ENCODE data around the gene KRTAP10-1. TPM values are rescaled to one million over a fixed set of nuclear protein-coding genes. Genes with fewer than 3 reads are reported as not detected.

KRTAP10-1 gene
- total and polyA plus RNA-seq, 9 of the 15 experiments (the other 6 are each of a cell fraction or from before 2014, with no cell fraction given): not detected

DNA sequence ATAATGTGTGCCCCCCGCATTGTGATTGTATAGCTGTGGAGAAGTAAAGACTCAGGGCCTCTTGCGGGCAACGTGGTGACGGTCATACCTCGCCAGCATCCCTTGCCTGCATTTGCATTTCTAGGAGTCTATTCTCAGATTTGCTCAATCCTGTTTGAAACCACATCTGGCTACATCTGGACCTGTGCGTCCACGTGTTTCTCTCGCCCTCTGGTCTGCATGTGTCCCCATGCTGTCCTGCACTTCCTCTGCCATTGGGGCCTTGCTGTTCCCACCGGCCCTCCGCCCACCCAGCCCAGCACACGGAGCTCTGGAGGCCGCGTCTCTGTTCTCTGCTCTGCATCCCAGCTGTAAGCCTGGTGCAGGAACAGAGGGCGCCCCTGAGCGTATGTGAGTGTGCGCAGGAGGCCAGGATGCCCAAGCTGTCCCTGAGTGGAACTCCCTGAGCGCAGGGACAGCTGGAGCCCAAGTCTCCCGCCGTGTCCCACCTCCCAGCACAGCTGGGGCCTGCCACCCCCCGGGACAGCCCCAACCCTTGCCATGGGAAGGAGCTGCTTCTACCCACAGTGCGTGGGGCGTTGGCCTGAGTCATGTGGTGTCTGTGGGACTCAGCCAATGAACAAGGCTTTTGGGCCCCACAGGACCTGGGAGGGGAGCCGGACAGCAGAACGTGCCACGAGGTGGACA lies 9.7 kb upstream of the KRTAP10-1 start:
- H3K79me2 ChIP-seq (ENCODE audit: control insufficient read depth, insufficient read depth, low read length): no peaks in the 10 kb centered on the region
- BruUV-seq (replicated peaks): no TSS peak
- H3K9me1 ChIP-seq (ENCODE audit: control insufficient read depth, insufficient read depth, low read length): no peaks in the 10 kb centered on the region
- ChIA-PET CTCF (ENCODE audit: low intra/inter-chr PET ratio) (no interaction called here), POLR2A (interaction anchor here (0.8 kb wide), 1 partner anchor 9 kb away, joined by 4 read pairs; no protein-coding TSS in a partner anchor)
- H3K9me3 ChIP-seq (replicated peaks; ENCODE audit: control insufficient read depth, insufficient read depth, low read depth, low read length): no peaks in the 10 kb centered on the region
- ATAC-seq: peak; percentile 26; the same call in 1 of the 3 replicates
- WGBS (ENCODE audit: insufficient coverage, low coverage, missing lambda C conversion rate): 4% methylated on average over 22 of the region's 25 CpGs
- no peak overlapping the region for H2AFZ ChIP-seq (ENCODE audit: low read depth, low read length)
- no peak overlapping the region for H3K4me2 ChIP-seq (ENCODE audit: insufficient read depth, low read length)
- H3K36me3 ChIP-seq (ENCODE audit: control insufficient read depth, insufficient read depth, low read length): no peaks in the 10 kb centered on the region
- H3K9ac ChIP-seq (ENCODE audit: insufficient read depth in 1 of 2, low read depth in 2 of 2, low read length in 2 of 2): no peak overlapping the region
- H3K27ac ChIP-seq (ENCODE audit: extremely low read depth, low read depth, low read length): no peak overlapping the region
- H3K4me1 ChIP-seq (replicated peaks in 1 of 2; ENCODE audit: control insufficient read depth in 2 of 2, insufficient read depth in 2 of 2, low read length in 2 of 2): peaks cover 0 to 4% of the 10 kb centered on the region in 2 experiments; a peak in 1 of 5 replicates
- H3K4me3 ChIP-seq: no peak overlapping the region
- no peak for FAIRE-seq
- intact Hi-C loops (cut with micrococcal nuclease): no loop called here
- peak in 1 of 4 experiments; percentile 3 for DNase-seq (ENCODE audit: extremely low read depth in 1 of 4, low spot score in 3 of 4)
- peaks cover 23 to 46% of the 10 kb centered on the region in 2 experiments; a peak in 4 of 5 replicates for H3K27me3 ChIP-seq (ENCODE audit: control insufficient read depth in 2 of 2, insufficient read depth in 2 of 2, low read length in 2 of 2)
- in situ Hi-C loops (cut with MboI): no loop called here
- peak; percentile 28 to 32; a peak in 1 of 4 replicates for TF ChIP-seq NRF1 (conservative IDR thresholded peaks at IDR 0.05 in 1 of 2, IDR thresholded peaks at IDR 0.05 in 1 of 2)
- no peak for TF ChIP-seq CEBPG (CRISPR knock-in tag; IDR thresholded peaks at IDR 0.05)
- TF ChIP-seq CEBPG (tag; conservative IDR thresholded peaks at IDR 0.05 in 1 of 2, IDR thresholded peaks at IDR 0.05 in 1 of 2): no peak
- no peaks in the 10 kb centered on the region for H4K20me1 ChIP-seq (replicated peaks; ENCODE audit: control insufficient read depth, insufficient read depth, low read length)

- H3K27me3 ChIP-seq (ENCODE audit: control insufficient read depth in 2 of 2, insufficient read depth in 2 of 2, low read length in 2 of 2): peaks cover 16 to 41% of the 10 kb centered on the region in 2 experiments; a peak in 4 of 5 replicates
- in situ Hi-C loops (cut with MboI) (no loop called here), intact Hi-C loops (cut with micrococcal nuclease) (no loop called here)
Observed at GRCh38 chr21:44548922-44549321, 8.9 kb upstream of the KRTAP10-1 start.

More at GRCh38 chr21:44548922-44549321, 8.9 kb upstream of the KRTAP10-1 start:
- 5% methylated on average over 14 of the region's 14 CpGs for WGBS (ENCODE audit: insufficient coverage, low coverage, missing lambda C conversion rate)
- no peaks in the 10 kb centered on the region for H3K9me1 ChIP-seq (ENCODE audit: control insufficient read depth, insufficient read depth, low read length)
- CTCF ChIA-PET (ENCODE audit: low intra/inter-chr PET ratio): no interaction called here
- FAIRE-seq: no peak
- peaks cover 0 to 4% of the 10 kb centered on the region in 2 experiments; a peak in 1 of 5 replicates for H3K4me1 ChIP-seq (replicated peaks in 1 of 2; ENCODE audit: control insufficient read depth in 2 of 2, insufficient read depth in 2 of 2, low read length in 2 of 2)
- no peaks in the 10 kb centered on the region for H3K36me3 ChIP-seq (ENCODE audit: control insufficient read depth, insufficient read depth, low read length)
- no peaks in the 10 kb centered on the region for H4K20me1 ChIP-seq (replicated peaks; ENCODE audit: control insufficient read depth, insufficient read depth, low read length)
- no peak overlapping the region for H2AFZ ChIP-seq (ENCODE audit: low read depth, low read length)
- POLR2A ChIA-PET: no interaction called here
- no peak for ATAC-seq
- H3K4me3 ChIP-seq: no peak overlapping the region
- no TSS peak for BruUV-seq (replicated peaks)
- H3K27ac ChIP-seq (ENCODE audit: extremely low read depth, low read depth, low read length): no peak overlapping the region
- TF ChIP-seq PHB (CRISPR knock-in tag; IDR thresholded peaks at IDR 0.05): no peak
- H3K79me2 ChIP-seq (ENCODE audit: control insufficient read depth, insufficient read depth, low read length): no peaks in the 10 kb centered on the region
- H3K4me2 ChIP-seq (ENCODE audit: insufficient read depth, low read length): no peak overlapping the region
- H3K9me3 ChIP-seq (replicated peaks; ENCODE audit: control insufficient read depth, insufficient read depth, low read depth, low read length): no peaks in the 10 kb centered on the region
- H3K9ac ChIP-seq (ENCODE audit: insufficient read depth in 1 of 2, low read depth in 2 of 2, low read length in 2 of 2): no peak overlapping the region
- DNase-seq (ENCODE audit: extremely low read depth in 1 of 4, low spot score in 3 of 4): no peak

Data from K562 (cell line).